Endothelial cell (in vitro differentiated cells): ENCODE data around the gene TNFAIP8L3. TPM values are rescaled to one million over a fixed set of nuclear protein-coding genes. Genes with fewer than 3 reads are reported as not detected.

ENCODE experiments used
- DNase-seq: peaks from one replicate; pipeline ENCODE4 v3.0.0; 2021; ENCODE audit warnings: low spot score
- H3K27ac Mint-ChIP-seq: one replicate; pipeline ENCODE4 v1.8.0; 2021; ENCODE audit warnings: mixed read lengths, inconsistent platforms; ENCODE audit not compliant: unreplicated experiment
- H3K27me3 Mint-ChIP-seq: one replicate; pipeline ENCODE4 v1.8.0; 2021; ENCODE audit warnings: mild to moderate bottlenecking, moderate library complexity, mixed read lengths, inconsistent platforms; ENCODE audit not compliant: unreplicated experiment
- H3K36me3 Mint-ChIP-seq: one replicate; pipeline ENCODE4 v1.8.0; 2021; ENCODE audit warnings: mild to moderate bottlenecking, low read depth, mixed read lengths, inconsistent platforms; ENCODE audit not compliant: unreplicated experiment
- H3K4me1 Mint-ChIP-seq: one replicate; pipeline ENCODE4 v1.8.0; 2021; ENCODE audit warnings: mild to moderate bottlenecking, mixed read lengths, inconsistent platforms; ENCODE audit not compliant: unreplicated experiment
- H3K4me3 Mint-ChIP-seq: one replicate; pipeline ENCODE4 v1.8.0; 2021; ENCODE audit warnings: mild to moderate bottlenecking, mixed read lengths, inconsistent platforms; ENCODE audit not compliant: unreplicated experiment
- H3K9me3 Mint-ChIP-seq: one replicate; pipeline ENCODE4 v1.8.0; 2021; ENCODE audit warnings: mixed read lengths, inconsistent platforms; ENCODE audit not compliant: unreplicated experiment
- CTCF ChIP-seq: fragments of 200-600 bp; sonication (generic); IDR thresholded peaks from one replicate; pipeline ENCODE4 v1.5.0; 2021; ENCODE audit warnings: antibody characterized with exemption; ENCODE audit not compliant: unreplicated experiment
- total RNA-seq: library from RNA; stranded (reverse); fragmentation: NEBNext Ultra II Directional; extraction: Animal tissue kit (Norgen Biotek cat#: 25700); gene quantifications from one replicate; pipeline ENCODE4 v1.2.1, GENCODE V29; 2021; ENCODE audit not compliant: unreplicated experiment

Gene TNFAIP8L3
- total RNA-seq, 1 donor from 2014 or later: 0.77 TPM

- H3K27ac Mint-ChIP-seq: no peak overlapping the region
- no peak for DNase-seq
- H3K27me3 Mint-ChIP-seq: peaks cover 1% of the 10 kb centered on the region
- no peak overlapping the region for H3K4me3 Mint-ChIP-seq
- peaks cover 8% of the 10 kb centered on the region for H3K4me1 Mint-ChIP-seq
- TF ChIP-seq CTCF: no peak
- no peaks in the 10 kb centered on the region for H3K36me3 Mint-ChIP-seq
- H3K9me3 Mint-ChIP-seq: no peaks in the 10 kb centered on the region
Measured at GRCh38 chr15:51106481-51106880, 11.8 kb upstream of the TNFAIP8L3 start.

GRCh38 chr15:51105430-51106016, 10.8 kb upstream of the TNFAIP8L3 start:
- H3K36me3 Mint-ChIP-seq: no peaks in the 10 kb centered on the region
- H3K4me3 Mint-ChIP-seq: no peak overlapping the region
- TF ChIP-seq CTCF: no peak
- H3K9me3 Mint-ChIP-seq: no peaks in the 10 kb centered on the region
- H3K4me1 Mint-ChIP-seq: peaks cover 8% of the 10 kb centered on the region
- peaks cover 1% of the 10 kb centered on the region for H3K27me3 Mint-ChIP-seq
- no peak overlapping the region for H3K27ac Mint-ChIP-seq
- DNase-seq: no peak

- Mint-ChIP-seq H3K27me3 (peaks cover 1% of the 10 kb centered on the region), H3K4me3 (no peak overlapping the region), H3K27ac (no peak overlapping the region), H3K36me3 (no peaks in the 10 kb centered on the region), H3K9me3 (no peaks in the 10 kb centered on the region), H3K4me1 (peaks cover 8% of the 10 kb centered on the region)
- DNase-seq: no peak
- TF ChIP-seq CTCF: no peak
Measured at GRCh38 chr15:51104512-51104911, 9.8 kb upstream of the TNFAIP8L3 start.

- TF ChIP-seq CTCF: no peak
- Mint-ChIP-seq H3K4me1 (peaks cover 8% of the 10 kb centered on the region), H3K27me3 (peaks cover 1% of the 10 kb centered on the region), H3K36me3 (no peaks in the 10 kb centered on the region), H3K27ac (no peak overlapping the region), H3K9me3 (no peaks in the 10 kb centered on the region), H3K4me3 (no peak overlapping the region)
- DNase-seq: no peak
Measured at GRCh38 chr15:51103330-51103729, 8.6 kb upstream of the TNFAIP8L3 start.

- no peaks in the 10 kb centered on the region for H3K36me3 Mint-ChIP-seq
- H3K4me3 Mint-ChIP-seq: no peak overlapping the region
- no peak for TF ChIP-seq CTCF
- no peaks in the 10 kb centered on the region for H3K9me3 Mint-ChIP-seq
- DNase-seq: no peak
- peaks cover 19% of the 10 kb centered on the region for H3K4me1 Mint-ChIP-seq
- no peak overlapping the region for H3K27ac Mint-ChIP-seq
- peaks cover 1% of the 10 kb centered on the region for H3K27me3 Mint-ChIP-seq
Measured at GRCh38 chr15:51100785-51101489, 6.2 kb upstream of the TNFAIP8L3 start.
